Measurements from ENCODE around the gene TRIM59. TPM values are rescaled to one million over a fixed set of nuclear protein-coding genes. Genes with fewer than 3 reads are reported as not detected.

TRIM59 gene
- total RNA-seq, 4 donors from 2014 or later: 1.7 to 6.7 (median 4.1) TPM

DNA sequence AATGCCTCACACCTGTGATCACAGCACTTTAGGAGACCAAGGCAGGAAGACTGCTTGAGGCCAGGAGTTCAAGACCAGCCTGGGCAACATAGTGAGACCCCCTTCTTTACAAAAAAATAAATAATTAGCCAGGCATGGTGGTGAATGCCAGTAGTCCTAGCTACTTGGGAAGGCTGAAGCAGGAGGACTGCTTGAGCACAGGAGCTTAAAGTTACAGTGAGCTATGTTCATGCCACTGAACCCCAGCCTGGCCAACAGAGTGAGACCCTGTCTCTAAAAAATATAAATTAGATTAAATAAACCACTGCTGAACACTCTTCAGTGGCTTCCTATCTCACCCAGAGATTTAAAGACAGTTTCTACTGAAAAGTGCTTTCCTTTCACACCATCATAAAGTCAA, 56.8 kb downstream of the TRIM59 start:
- no peaks in the 10 kb centered on the region for H3K9me3 ChIP-seq
- no peak overlapping the region for H3K4me3 ChIP-seq
- no peak for DNase-seq
- no peaks in the 10 kb centered on the region for H3K27me3 ChIP-seq
- no peaks in the 10 kb centered on the region for H3K36me3 ChIP-seq
- no peak overlapping the region for H3K27ac ChIP-seq
- H3K4me1 ChIP-seq: no peaks in the 10 kb centered on the region
- no peak for TF ChIP-seq CTCF (IDR thresholded peaks at IDR 0.05)
- TF ChIP-seq POLR2A (IDR thresholded peaks at IDR 0.05): no peak

GRCh38 chr3:160390565-160391138, 58.9 kb downstream of the TRIM59 start:
- Histone ChIP-seq H3K27ac (no peak overlapping the region), H3K4me3 (no peak overlapping the region), H3K9me3 (no peaks in the 10 kb centered on the region), H3K36me3 (no peaks in the 10 kb centered on the region), H3K4me1 (no peaks in the 10 kb centered on the region), H3K27me3 (no peaks in the 10 kb centered on the region)
- no peak for DNase-seq
- TF ChIP-seq CTCF (IDR thresholded peaks at IDR 0.05) (no peak), POLR2A (IDR thresholded peaks at IDR 0.05) (no peak)

Small RNA genes lying within 50 kb of the gene (small RNA-seq; reads per million reads assigned to genes)
- 5.0 to 47.0 reads per million in 2 donors for gene MIR15B
- gene MIR16-2: 1.00 to 1.7 reads per million in 2 donors
- gene RNU7-136P: 0 reads per million in 2 donors

Other genes with a start within 250 kb of the TRIM59 start
- gene C3orf80, start 224.4 kb downstream of the TRIM59 start, total RNA-seq: under 1 TPM in 2 of 4 donors, not detected in 2; 0.57 to 0.88 TPM
- 10 to 100 TPM; 10.5 to 35.5 (median 15.4) TPM for gene IFT80, start 50.6 kb downstream of the TRIM59 start, total RNA-seq
- gene SMC4, start 50.1 kb downstream of the TRIM59 start, total RNA-seq: 100 to 1,000 TPM in 1 of 4 donors, 10 to 100 TPM in 3; 34.3 to 123 (median 50.8) TPM
- gene KPNA4, start 115.8 kb upstream of the TRIM59 start, total RNA-seq: 10 to 100 TPM; 15.2 to 20.5 (median 18.4) TPM
- 10 to 100 TPM in 3 of 4 donors, 1 to 10 TPM in 1; 2.5 to 28.9 (median 16.5) TPM for gene ARL14, start 227.4 kb upstream of the TRIM59 start, total RNA-seq